ENCODE measurements around the gene JAML. TPM values are rescaled to one million over a fixed set of nuclear protein-coding genes. Genes with fewer than 3 reads are reported as not detected.

Gene JAML
- total and polyA plus RNA-seq, 7 donors: 3.3 to 35.1 (median 6.1) TPM

DNA sequence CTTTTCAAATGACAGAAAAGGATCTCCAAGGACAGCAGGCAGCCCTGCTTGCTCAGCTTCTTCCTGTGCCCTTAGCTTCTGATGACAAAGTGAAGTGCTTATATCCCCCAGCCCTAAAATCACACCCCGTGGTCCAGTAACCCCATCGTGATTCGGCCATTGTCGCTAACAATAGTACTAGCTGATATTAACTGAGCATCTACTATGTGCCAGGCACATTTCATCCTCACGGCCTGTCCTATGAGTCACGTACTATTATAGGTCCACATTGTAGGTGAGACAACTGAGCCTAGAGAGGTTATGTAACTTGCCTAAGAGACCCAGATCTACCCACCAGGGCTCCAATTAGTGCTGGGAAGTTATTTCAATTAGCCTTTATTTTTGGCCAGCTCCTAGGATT lies 78.3 kb downstream of the JAML start:
- Histone ChIP-seq H3K27me3 (peaks cover 0 to 41% (median 6%) of the 10 kb centered on the region in 3 donors), H3K4me1 (peaks cover 0 to 14% (median 11%) of the 10 kb centered on the region in 4 donors), H3K36me3 (no peaks in the 10 kb centered on the region), H3K4me3 (no peak overlapping the region), H3K27ac (peak overlapping the region in 1 of 4 donors; percentile 39), H3K9me3 (no peaks in the 10 kb centered on the region)
- TF ChIP-seq POLR2A (IDR thresholded peaks at IDR 0.05) (no peak), POLR2AphosphoS5 (IDR thresholded peaks at IDR 0.05) (no peak), EP300 (IDR thresholded peaks at IDR 0.05) (no peak)
- TF ChIP-seq, protein P1, sequence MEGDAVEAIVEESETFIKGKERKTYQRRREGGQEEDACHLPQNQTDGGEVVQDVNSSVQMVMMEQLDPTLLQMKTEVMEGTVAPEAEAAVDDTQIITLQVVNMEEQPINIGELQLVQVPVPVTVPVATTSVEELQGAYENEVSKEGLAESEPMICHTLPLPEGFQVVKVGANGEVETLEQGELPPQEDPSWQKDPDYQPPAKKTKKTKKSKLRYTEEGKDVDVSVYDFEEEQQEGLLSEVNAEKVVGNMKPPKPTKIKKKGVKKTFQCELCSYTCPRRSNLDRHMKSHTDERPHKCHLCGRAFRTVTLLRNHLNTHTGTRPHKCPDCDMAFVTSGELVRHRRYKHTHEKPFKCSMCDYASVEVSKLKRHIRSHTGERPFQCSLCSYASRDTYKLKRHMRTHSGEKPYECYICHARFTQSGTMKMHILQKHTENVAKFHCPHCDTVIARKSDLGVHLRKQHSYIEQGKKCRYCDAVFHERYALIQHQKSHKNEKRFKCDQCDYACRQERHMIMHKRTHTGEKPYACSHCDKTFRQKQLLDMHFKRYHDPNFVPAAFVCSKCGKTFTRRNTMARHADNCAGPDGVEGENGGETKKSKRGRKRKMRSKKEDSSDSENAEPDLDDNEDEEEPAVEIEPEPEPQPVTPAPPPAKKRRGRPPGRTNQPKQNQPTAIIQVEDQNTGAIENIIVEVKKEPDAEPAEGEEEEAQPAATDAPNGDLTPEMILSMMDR (IDR thresholded peaks at IDR 0.05): no peak
- DNase-seq: no peak
- intact Hi-C loops (cut with DNase I): loop anchor here (5.0 kb wide), 1 partner anchor 206 kb away; no protein-coding TSS in a partner anchor
- WGBS, 2 donors: 92 to 93% methylated on average over 6 of the region's 6 CpGs

DNA sequence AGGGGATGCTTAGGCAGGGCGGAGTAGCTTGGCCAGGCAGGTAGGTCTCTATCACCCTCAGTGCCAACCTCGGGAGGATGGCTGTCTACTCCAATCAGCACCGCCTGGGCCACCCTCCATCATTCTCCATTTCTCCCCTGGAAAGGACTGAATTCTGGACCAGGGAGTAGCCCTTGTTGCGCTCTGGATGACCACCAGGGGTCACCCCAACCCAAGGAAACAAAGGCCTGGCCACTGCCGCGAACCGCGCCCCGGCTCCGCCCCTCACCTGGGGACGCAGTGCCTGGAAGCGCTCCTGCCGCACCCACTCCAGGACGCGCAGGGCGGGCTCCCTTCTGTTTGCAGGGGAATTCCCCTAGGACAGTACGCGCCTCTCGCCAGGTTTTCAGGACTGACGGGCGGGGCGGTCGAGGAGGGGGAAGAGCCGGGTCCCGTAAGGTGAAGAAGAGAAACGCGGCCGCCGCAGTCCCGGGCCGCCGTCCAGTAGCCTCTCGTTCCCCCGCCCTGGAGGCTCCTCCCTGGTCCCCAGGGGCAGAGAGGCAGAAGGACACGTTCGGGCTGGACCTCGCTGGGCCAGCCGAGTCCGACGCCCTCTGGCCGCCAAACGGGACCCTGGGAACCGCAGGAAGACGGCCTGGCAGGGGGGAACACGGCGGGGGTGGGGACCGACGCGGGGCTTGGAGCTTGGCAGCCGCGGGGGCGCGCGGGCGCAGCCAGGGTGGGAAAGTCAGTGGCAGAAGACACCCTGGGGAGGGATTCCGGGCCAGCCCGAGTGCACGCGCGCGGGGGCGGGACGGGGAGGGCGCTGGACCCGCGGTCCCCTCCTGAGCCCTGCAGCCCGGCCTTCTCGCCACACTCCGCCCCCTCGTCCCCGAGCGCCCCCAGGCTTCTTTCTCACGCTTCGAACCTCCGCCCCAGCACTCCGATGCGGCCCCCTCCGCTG lies 79.3 kb downstream of the JAML start:
- H3K27ac ChIP-seq: peak overlapping the region in 3 of 4 donors; percentile 39 to 58 (median 51)
- peaks cover 0 to 43% (median 6%) of the 10 kb centered on the region in 3 donors for H3K27me3 ChIP-seq
- no peaks in the 10 kb centered on the region for H3K9me3 ChIP-seq
- intact Hi-C loops (cut with DNase I): loop anchor here (1.0 to 5.0 kb wide), 3 partner anchors 26 to 343 kb away; no protein-coding TSS in a partner anchor
- H3K4me3 ChIP-seq: peak overlapping the region; percentile 44 to 66 (median 60)
- no peak for TF ChIP-seq EP300 (IDR thresholded peaks at IDR 0.05)
- TF ChIP-seq POLR2AphosphoS5 (IDR thresholded peaks at IDR 0.05): peak in 1 of 4 donors; percentile 15
- TF ChIP-seq POLR2A (IDR thresholded peaks at IDR 0.05): no peak
- TF ChIP-seq, protein P1 (IDR thresholded peaks at IDR 0.05): peak; percentile 90 to 97 (median 94)
- DNase-seq: peak; percentile 89
- H3K4me1 ChIP-seq: peaks cover 0 to 9% (median 7%) of the 10 kb centered on the region in 4 donors
- 1 to 2% methylated on average over 78 of the region's 78 CpGs for WGBS, 2 donors
- H3K36me3 ChIP-seq: no peaks in the 10 kb centered on the region

DNA sequence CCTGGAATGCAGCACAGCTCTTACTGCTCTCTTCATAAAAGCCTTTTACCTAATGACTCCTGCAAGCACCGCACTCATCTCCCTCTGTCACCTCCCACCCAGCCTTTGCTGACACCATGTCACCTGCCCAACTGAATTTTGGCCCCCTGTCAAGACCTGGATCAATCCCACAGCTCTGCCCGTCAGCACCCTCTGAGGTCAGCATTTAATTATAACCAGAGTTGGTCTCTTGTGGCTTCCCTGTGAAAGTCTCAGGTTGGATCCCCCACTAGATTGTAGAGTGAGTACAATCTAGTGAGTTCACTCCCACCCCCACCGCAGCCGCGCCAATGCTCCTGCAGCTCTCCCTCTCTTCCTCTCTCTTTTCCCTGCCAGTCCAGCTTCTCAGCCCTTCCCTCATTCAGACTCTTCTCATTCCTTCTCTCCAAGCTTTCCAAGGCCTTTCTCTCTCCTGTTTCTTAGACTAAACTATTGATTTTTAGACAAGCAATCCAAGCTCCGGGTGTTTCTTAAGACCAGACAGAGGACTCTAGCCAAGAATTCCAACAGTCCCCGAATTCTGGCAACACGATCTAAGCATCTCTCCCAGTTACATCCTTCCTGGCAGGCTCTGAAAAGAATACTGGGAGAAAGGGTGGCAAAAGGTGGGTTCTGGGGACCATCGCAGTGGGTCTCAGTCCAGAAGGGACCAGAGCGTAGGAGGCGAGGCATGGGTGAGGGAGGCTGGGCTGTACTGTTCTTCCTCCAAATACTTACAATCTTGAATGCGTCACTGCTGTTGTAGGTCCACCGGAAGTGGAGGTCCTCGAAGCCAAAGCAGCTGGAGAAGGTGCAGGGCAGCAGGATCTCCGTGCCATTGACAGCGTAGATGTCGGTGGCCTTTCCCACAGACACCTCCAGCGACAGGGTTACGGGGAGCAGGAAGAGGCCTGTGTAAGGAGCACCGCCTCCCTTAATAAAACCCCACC lies 80.2 kb downstream of the JAML start:
- H3K27ac ChIP-seq: no peak overlapping the region
- TF ChIP-seq, protein P1 (IDR thresholded peaks at IDR 0.05): no peak
- TF ChIP-seq POLR2AphosphoS5 (IDR thresholded peaks at IDR 0.05) (no peak), POLR2A (IDR thresholded peaks at IDR 0.05) (no peak), EP300 (IDR thresholded peaks at IDR 0.05) (no peak)
- no peaks in the 10 kb centered on the region for H3K9me3 ChIP-seq
- H3K4me1 ChIP-seq: peaks cover 0 to 9% (median 7%) of the 10 kb centered on the region in 4 donors
- peak overlapping the region in 2 of 4 donors; percentile 60 to 66 for H3K4me3 ChIP-seq
- WGBS, 2 donors: 57 to 66% methylated on average over 20 of the region's 20 CpGs
- H3K27me3 ChIP-seq: peaks cover 0 to 50% (median 6%) of the 10 kb centered on the region in 3 donors
- H3K36me3 ChIP-seq: no peaks in the 10 kb centered on the region
- intact Hi-C loops (cut with DNase I): loop anchor here (1.0 to 5.0 kb wide), 3 partner anchors 27 to 344 kb away; no protein-coding TSS in a partner anchor
- DNase-seq: peak; percentile 54

Small RNA genes within 50 kb of the gene (small RNA-seq; reads per million reads assigned to genes)
- gene HSPE1P18: 0 reads per million in 3 donors

Other genes starting within 250 kb of the JAML start
- gene IL10RA, start 238.6 kb downstream of the JAML start, total RNA-seq: 10 to 100 TPM; 13.0 to 29.6 (median 15.3) TPM
- 10 to 100 TPM in 1 of 3 donors, 1 to 10 TPM in 2; 4.2 to 27.1 (median 6.7) TPM for gene IL10RA, start 238.6 kb downstream of the JAML start, polyA plus RNA-seq
- 1 to 10 TPM in 1 of 4 donors, not detected in 3; 1.4 TPM for gene TMPRSS4, start 147.9 kb downstream of the JAML start, total RNA-seq
- 100 to 1,000 TPM in 2 of 3 donors, 10 to 100 TPM in 1; 68.5 to 134 (median 101) TPM for gene TMPRSS4, start 147.9 kb downstream of the JAML start, polyA plus RNA-seq
- gene SMIM35, start 138.0 kb downstream of the JAML start, total RNA-seq: not detected
- gene SMIM35, start 138.0 kb downstream of the JAML start, polyA plus RNA-seq: under 1 TPM in 1 of 3 donors, not detected in 2; 0.28 TPM
- 1 to 10 TPM; 1.3 to 2.2 (median 1.5) TPM for gene SCN4B, start 72.2 kb downstream of the JAML start, total RNA-seq
- gene SCN4B, start 72.2 kb downstream of the JAML start, polyA plus RNA-seq: 1 to 10 TPM in 2 of 3 donors, under 1 TPM in 1; 0.92 to 1.3 (median 1.2) TPM
- 1 to 10 TPM in 3 of 4 donors, under 1 TPM in 1; 0.95 to 1.7 (median 1.2) TPM for gene SCN2B, start 48.4 kb downstream of the JAML start, total RNA-seq
- gene SCN2B, start 48.4 kb downstream of the JAML start, polyA plus RNA-seq: under 1 TPM; 0.23 to 0.74 (median 0.60) TPM
- gene MPZL3, start 27.4 kb upstream of the JAML start, total RNA-seq: under 1 TPM; 0.16 to 0.55 (median 0.31) TPM
- 1 to 10 TPM; 2.4 to 6.2 (median 4.4) TPM for gene MPZL3, start 27.4 kb upstream of the JAML start, polyA plus RNA-seq
- 10 to 100 TPM in 1 of 4 donors, 1 to 10 TPM in 3; 7.7 to 12.8 (median 8.3) TPM for gene MPZL2, start 39.3 kb upstream of the JAML start, total RNA-seq
- 10 to 100 TPM in 2 of 3 donors, 1 to 10 TPM in 1; 9.6 to 27.6 (median 13.9) TPM for gene MPZL2, start 39.3 kb upstream of the JAML start, polyA plus RNA-seq
- gene CD3E, start 79.7 kb upstream of the JAML start, total RNA-seq: under 1 TPM in 2 of 4 donors, not detected in 2; 0.28 to 0.36 TPM
- 10 to 100 TPM in 1 of 3 donors, 1 to 10 TPM in 1, under 1 TPM in 1; 0.92 to 42.3 (median 1.2) TPM for gene CD3E, start 79.7 kb upstream of the JAML start, polyA plus RNA-seq
- 1 to 10 TPM in 2 of 4 donors, not detected in 2; 1.4 to 1.7 TPM for gene CD3D, start 117.7 kb upstream of the JAML start, total RNA-seq
- 10 to 100 TPM in 1 of 3 donors, 1 to 10 TPM in 1, not detected in 1; 2.5 to 57.0 TPM for gene CD3D, start 117.7 kb upstream of the JAML start, polyA plus RNA-seq
- 1 to 10 TPM in 1 of 4 donors, under 1 TPM in 2, not detected in 1; 0.66 to 3.5 (median 0.71) TPM for gene CD3G, start 119.3 kb upstream of the JAML start, total RNA-seq
- 1 to 10 TPM in 1 of 3 donors, not detected in 2; 7.8 TPM for gene CD3G, start 119.3 kb upstream of the JAML start, polyA plus RNA-seq
- 10 to 100 TPM; 33.8 to 37.4 (median 36.4) TPM for gene UBE4A, start 134.6 kb upstream of the JAML start, total RNA-seq
- 10 to 100 TPM in 1 of 3 donors, 1 to 10 TPM in 2; 2.1 to 15.7 (median 2.4) TPM for gene UBE4A, start 134.6 kb upstream of the JAML start, polyA plus RNA-seq
- gene ATP5MG, start 176.6 kb upstream of the JAML start, total RNA-seq: 100 to 1,000 TPM in 2 of 4 donors, 10 to 100 TPM in 2; 54.7 to 141 (median 84.8) TPM
- gene ATP5MG, start 176.6 kb upstream of the JAML start, polyA plus RNA-seq: 100 to 1,000 TPM; 232 to 559 (median 315) TPM
- gene KMT2A, start 211.5 kb upstream of the JAML start, total RNA-seq: 10 to 100 TPM; 42.9 to 93.9 (median 62.8) TPM
- 10 to 100 TPM in 1 of 3 donors, 1 to 10 TPM in 2; 5.3 to 21.3 (median 5.4) TPM for gene KMT2A, start 211.5 kb upstream of the JAML start, polyA plus RNA-seq

Data from sigmoid colon (tissue), 7 donors.